HG02852 (cell line): ENCODE results near the gene SDCCAG8.

Source experiments
- ATAC-seq: cut with Tn5 transposase; IDR thresholded peaks from one replicate; pipeline ENCODE4 v1.9.1; 2021; ENCODE audit warnings: mild to moderate bottlenecking, moderate library complexity; ENCODE audit not compliant: unreplicated experiment

The SDCCAG8 gene

DNA sequence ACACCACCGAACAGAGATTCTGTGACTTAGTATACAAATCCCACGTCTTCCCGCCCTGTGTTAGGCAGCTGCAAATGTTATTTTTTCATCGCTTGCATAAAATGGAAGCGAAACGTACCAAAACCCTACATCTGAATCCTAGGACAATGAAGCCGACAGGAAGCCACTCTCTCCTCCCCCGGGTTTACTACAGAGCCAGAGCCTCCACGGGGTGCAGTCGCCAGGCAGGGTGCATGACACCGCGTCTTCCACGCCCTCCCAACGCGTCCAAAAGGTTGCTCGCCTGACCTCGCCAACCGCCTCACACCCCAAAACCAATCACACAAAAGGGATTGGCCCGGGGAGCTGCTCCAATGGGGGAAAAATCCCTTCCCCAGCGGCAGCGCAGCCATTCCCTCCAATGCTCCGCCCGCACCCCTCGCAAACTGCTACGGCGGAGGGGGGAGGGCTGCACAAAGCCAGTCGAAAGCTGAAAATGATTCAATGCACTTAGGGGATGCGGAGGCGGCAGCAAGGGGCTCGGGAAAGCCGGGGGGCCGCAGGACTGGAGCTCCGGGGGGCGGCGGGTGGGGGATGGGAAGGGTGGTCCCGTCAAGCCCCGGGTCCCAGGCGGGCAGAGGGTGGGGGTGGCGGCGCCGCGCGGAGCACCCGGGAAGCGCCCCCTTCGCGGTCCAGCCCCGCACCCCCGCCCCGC is 1.5 kb upstream of the SDCCAG8 start:
- peak; percentile 18 for ATAC-seq

DNA sequence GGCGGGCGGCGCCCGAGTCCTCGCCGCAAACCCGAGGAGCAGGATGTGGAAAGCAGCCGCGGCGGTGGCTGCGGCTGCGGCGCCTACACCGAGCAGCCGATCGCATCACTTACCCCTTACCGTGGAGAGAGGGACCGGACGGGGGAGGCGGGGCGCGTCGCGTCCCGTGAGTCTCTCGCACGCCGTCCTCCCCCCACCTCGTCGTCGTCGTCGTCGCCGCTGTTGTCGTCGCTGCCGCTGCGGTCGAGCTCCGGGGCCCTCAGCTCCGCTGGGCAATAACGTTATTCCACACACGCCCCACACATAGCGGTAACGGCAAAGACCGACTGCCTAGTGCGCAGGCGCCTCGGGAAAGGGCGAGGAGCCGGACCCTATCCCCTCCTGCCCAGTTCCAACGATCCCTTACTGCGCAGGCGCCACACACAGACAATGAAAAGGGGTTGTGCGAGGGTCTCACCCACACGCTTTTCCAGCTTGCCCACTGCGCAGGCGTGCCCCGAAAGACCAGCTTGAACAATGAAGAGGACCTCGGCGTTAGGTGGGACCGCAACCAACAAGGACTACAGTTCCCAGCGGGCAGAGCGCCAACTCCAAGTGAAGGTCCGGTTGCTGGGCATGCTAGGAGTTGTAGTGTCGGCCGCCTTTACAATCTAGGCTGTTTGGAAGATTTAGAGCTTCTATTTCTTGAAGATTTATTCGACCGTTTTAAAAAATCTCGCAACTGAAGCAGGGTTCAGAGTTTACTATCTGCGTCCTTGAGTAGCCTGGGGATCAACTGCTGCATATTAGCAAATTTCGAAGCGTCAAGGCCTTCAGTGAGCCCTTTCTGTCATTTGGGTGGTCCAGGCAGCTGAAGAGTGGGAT is 682 bp upstream of the SDCCAG8 start, which contains the start of gene CEP170:
TSS of gene CEP170 (minus strand) at position 355 of the 864 bp plus-strand sequence. CDS start 30,001 bp downstream, outside the sequence.
- peak; percentile 57 for ATAC-seq

DNA sequence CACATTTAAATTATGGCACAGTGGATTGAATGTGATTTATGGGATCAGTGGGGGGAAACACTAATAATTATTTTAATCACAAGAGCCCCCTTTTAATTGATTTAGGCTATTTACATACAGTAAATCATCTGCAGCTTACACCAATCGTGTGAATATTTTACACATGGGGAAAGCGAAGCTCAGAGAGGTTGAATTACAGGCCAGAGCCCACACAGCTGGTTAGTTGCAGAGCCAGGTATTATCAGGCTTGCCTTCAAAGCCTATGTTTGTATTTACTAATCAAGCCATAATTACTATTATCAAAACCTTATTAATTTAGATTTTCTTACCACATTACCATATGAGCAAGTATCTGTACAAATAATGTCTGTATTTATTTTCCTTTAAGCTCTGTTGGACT is 749 bp downstream of the SDCCAG8 start:
- ATAC-seq: no peak

DNA sequence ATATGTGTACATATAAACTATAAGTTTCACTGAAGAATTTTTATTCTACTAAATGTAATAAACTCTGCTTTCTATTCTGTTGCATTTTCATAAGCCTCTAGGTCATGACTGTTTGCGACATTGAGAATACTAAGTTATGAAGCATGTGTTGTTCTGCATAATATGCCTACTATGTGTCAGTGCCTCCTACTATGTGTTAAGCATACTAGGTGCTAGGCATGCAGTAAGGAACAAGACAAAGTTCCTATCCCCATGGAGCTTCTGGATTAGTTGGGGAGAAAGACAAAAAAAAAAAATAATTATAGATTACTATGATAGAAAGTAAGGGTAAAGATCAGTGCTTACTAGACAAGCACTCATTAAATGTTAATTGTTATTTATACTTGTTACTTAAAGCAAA is 1.3 kb downstream of the SDCCAG8 start:
- ATAC-seq: no peak

DNA sequence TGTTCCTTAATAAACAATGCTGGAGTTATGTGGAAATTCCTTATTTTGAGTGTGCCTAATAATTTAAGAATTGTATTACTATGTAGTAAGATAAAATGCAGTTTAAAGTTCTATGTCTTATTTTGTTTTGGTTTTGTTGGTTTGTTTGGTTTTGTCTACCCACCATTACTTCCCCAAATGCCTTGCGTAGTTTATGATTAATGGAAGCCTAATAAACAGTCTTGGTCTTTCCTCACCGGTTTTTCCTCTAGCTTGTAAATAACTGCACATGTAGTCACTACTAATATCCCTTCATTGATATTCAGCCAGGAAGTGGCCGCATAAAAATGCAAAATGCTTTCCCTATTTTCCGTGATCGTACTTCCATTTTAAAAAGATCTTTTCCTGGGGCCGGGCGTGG is 2.9 kb downstream of the SDCCAG8 start:
- ATAC-seq: no peak

DNA sequence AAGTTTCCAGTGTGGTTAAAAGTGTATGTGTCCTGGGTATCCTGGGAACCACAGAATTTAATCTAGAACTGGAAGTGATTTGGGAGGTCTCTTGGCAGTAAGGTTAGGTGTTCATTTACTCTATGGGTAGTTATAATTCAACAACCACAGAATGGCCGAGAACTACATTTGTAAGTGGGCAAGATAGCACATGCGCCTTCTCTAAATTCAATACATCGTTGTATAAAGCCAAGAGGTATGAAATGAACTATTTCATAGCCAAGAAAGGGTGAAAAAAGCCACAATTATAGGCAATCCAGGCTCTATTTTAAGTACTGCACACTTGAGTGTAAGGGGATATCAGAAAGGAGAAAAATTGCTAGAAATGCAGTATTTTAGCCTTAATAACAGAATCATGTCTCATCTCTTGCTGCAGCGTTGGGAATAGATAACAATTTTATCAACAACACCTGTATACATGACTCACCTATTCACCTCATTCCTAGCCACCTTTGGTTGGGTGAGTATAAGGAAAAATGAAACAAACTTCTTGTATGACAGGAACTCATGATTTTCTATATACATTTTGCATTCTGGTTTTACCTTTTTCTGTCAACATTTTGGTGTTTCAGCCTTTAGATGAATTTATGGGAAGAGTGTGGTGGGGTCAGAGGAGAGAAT is 4.5 kb downstream of the SDCCAG8 start:
- ATAC-seq: no peak

DNA sequence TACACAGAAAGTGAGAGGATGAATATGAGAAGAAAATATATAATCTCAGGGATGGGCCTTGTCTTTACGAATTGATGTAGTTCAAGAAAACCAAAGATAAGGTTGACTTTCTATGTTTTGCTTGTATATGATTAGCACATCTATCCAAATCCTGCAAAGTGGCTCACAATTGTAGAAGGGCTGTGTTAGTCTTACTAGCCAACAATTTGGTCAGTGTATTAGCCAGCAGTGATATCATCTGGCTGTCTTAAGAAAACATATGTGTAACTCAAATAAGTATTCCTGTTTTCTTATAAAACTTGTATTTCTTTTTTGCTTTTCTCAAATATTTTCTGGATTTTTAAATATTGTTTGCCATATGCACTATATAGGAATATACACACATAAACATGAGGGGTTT is 5.5 kb downstream of the SDCCAG8 start:
- no peak for ATAC-seq

DNA sequence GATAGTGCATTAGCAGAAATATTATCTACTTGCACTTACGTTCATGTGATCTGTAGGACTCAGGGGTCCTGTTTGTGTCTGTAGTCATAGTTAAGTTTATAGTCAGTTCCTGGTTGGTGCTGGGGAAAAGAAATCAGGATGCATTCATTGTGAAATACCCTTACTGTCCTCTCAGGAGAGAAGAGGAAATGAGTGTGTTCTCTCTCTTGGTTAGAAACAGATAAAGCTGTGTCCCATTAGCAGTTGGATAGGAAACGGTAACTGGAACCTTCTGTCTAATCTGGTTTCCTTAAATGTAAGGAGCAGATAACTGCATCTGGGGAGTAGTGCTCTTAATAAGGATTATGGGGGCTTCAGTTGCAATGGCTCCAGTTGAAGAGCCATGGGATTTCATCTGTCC is 8.9 kb downstream of the SDCCAG8 start:
- ATAC-seq: no peak

DNA sequence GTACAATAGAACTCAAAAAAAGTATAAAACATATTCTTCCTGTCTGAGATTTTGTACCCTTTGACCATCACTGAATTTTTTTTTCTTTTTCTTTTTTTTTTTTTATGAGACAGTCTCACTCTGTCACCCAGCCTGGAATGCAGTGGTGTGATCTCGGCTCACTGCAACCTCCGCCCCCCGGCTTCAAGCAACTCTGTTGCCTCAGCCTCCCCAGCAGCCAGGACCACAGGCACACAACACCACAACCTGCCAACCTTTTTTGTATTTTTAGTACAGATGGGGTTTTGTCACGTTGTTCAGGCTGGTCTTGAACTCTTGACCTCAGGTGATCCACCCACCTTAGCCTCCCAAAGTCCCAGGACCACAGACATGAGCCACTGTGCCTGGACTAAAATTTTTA is 10.4 kb downstream of the SDCCAG8 start:
- no peak for ATAC-seq

DNA sequence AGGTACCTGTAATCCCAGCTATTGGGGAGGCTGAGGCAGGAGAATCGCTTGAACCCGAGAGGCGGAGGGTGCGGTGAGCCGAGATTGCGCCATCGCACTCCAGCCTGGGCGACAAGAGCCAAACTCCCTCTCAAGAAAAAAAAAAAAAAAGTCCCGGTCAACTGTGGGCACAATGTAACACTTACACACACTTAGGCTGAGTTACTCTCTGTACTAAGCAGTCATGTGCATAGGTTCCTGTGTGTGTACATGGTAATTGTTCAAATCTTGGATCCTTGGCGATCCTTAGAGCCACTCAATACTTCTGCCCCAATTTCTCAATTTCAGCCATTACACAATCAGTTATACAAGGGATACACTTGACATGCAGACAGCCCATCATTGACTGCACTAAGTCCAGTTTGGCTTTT is 11.6 kb downstream of the SDCCAG8 start:
- no peak for ATAC-seq

DNA sequence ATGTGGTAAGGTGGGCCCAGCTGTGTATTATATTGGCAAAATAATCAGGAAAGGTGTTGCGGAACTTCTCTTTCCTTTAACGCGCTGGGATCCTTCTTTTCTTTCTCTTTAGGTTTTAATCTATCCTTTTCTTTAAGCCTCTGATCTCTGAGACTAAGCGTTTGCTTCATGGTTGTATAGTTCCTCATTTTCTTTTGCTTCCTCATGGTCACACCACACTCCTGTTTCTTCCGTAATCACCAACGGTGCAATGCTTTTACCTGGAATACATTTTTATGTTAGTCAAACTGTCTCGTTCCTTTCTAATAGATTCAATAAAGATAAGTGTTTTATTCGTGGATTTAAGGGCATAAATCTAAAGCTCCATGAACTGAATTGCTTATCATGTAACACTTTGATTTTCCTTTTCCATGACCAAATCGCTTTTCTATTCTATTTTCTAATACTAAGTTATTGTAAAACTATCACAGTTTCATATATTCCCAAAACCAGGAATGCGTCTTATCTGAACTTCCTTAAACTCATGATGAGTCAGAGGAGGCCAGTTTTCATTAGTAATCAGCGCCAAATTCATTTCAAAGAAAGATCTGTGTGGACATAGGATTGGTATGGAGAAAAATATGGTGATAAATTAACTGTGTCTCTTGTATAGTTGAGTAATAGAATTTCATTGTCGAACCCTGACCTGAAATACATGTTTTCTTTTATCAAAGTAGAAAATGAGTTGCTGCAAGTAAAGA is 12.2 kb downstream of the SDCCAG8 start:
- no peak for ATAC-seq

DNA sequence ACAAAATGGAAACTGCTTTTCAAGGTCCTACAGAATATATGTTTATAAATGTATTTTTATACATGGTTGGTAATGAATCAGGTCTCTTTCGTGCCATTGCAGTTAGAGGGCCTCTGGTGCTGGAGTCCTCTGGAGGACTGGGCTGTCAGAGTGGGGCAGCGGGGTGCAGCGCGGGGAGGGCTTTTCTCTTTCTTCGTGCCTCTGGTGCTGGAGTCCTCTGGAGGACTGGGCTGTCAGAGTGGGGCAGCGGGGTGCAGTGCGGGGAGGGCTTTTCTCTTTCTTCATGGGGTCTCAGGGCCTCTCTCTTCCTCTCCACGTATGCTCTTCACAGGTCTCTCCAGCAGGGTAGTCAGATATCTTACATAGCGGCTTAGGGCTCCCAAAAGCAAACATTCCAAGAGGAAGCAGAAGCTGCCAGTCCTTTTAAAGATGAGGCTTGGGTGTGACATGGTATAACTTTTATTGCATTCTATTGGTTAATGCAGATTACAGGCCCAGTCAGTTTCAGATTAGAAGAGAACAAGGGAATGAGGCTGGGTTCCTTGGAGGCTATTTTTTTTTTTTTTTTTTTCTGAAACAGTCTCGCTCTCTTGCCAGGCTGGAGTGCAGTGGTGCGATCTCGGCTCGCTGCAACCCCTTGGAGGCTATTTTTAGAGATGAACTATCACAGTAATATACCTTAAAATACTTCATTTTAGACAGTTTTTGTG is 13.1 kb downstream of the SDCCAG8 start:
- no peak for ATAC-seq

DNA sequence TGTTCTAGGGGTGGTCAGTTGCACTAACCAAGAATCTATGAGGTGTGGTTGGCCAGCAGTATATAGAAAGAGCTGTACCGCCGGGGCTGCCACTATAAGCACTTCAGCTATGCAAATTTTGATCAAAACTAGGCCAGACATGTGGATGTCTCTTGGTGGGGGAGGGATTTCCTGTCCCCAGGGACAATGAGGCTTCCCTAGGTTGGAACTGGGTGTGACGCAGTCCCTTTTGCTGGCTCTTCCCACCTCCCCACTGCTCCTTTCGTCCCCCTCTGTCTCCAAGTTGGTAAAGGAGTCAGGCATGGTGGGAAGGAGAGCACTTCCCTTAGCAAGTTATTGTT is 13.6 kb downstream of the SDCCAG8 start:
- no peak for ATAC-seq

DNA sequence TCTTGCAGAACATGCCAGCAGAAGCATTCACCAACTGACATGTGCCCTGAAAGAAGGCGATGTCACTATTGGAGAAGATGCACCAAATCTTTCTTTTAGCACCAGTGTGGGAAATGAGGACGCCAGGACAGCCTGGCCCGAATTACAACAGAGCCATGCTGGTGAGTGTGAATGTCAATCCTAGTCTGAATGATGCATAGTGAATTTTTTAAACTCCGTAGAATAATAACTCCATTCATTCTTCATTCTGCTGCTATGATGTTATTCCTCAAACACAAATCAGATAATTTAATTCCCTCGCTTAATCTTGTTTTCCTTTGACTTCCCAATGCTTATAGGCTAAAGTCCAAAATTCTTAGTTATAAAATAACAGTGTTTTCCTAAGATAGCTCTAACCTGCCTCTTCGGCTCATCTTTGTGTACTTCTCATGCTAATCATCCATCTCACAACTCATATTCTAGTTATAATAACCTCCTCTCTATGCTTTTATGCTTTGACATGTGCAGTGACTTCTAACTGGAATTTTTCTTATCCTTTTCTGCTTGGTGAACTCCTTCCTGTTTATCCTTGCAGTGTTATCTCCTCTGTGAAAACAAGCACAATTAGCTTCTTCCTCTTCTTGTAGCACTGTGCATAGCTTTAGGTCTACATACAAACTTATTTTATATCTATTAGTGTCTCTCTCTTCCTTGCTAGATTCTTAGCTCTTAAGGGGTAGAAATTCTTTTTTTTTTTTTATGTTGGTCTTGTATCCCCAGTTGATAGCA is 14.4 kb downstream of the SDCCAG8 start:
- ATAC-seq: no peak

DNA sequence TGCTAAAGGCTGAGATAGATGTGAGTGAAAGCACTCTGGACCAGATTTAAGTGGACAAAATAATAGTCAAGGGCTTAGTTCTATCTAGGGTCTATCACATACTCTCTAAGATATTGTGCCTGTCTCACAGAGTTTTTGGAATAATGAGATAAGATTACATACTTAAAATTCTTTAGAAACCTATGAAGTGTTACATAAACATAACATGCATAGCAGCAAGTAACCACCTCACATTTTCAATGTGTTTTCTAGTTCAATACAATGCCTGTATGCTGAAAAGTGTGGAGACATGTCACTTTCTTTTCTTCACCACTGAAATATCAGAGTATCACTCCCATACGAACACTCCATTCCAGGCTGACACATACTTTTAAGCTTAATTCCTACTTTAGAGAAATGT is 16.2 kb downstream of the SDCCAG8 start:
- no peak for ATAC-seq

DNA sequence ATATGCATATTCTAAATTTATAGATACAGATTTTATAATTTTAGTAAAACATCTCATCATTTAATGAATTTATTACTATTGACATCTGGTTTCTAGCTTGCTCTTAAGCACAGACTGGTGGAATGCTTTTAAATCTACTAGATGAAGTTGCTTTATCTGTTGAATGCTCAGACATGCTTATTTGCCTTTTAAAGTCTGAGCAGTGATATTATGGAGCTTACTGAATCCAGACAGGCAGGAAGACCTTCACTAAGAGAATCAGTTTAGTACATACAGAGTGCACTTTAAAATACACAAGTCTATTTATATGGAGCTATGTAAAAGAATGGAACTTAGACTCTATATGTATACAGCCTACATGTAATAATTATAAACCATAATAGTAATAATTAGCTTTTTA is 16.6 kb downstream of the SDCCAG8 start:
- ATAC-seq: no peak

DNA sequence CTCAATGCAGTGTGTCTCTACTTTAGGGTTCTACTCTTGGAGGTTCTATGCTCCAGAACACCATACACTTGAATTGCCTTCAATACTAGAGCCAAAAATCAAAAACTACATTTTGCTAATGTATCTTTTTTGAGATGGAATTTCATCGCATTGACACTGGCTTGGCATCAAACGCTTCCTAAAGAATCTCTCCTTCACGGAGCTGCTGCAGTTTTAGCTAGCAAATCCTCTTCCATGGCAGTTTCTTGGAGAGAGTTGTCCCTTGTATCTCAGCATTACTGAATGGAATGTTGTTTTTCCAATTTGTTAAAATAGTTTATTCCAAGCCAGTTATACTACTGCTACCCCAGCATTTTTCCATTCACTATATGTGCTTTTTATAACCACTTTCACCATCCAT is 17.7 kb downstream of the SDCCAG8 start:
- ATAC-seq: no peak

DNA sequence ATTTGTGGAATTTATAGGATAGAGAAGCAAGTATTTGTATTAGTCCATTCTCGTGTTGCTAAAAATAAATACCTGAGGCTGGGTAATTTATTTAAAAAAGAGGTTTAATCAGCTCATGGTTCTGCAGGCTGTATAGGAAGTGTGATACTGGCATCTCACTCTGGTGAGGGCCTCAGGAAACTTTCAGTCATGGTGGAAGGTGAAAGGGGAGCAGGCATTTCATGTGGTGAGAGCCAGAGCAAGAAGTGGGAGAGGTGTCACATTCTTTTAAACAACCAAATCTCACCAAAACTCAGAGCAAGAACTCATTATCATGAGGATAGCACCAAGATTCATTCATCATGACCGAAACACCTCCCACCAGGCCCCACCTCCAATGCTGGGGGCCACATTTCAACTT is 18.1 kb downstream of the SDCCAG8 start:
- ATAC-seq: no peak

DNA sequence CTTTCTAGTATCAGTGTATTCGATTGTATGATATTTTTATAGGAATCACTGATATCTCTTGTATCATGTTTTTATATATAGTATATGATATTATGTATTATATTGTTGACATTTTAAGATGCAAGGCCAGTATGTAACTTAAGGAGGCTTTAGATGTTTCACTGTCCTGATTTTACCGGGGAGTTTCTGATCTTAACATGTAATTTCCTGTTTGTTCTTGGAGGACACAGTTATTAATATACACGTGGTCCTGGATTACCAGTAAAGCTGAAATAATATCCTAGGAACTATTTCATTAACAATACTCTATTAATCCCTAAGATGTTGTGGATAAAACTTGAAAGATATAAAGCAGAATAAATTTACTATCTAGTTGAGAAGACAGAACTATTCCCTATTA is 19.5 kb downstream of the SDCCAG8 start:
- no peak for ATAC-seq
